Measurements from ENCODE around the gene LRRC8C. TPM values are rescaled to one million over a fixed set of nuclear protein-coding genes. Genes with fewer than 3 reads are reported as not detected.

The LRRC8C gene
- total RNA-seq, 1 donor: 2.2 TPM

DNA sequence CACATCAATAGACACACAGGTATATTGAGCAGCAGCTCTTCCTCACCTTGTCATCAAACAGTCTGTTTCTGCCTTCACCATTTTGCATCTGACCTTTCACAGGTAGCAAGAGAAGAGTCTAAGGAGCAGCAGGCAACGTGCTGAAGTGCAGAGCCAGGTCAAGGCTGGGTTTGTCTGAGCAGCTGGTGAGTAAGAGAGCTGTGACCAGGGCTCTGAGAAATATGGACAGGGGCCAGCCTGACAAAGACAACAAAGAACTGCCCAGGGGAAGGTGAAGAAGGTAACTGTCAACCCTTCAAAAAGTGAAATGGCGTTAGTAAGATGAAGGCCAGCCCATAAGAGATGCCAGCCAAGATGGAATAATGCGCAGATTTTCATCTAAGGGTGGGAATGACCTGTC is 129.0 kb downstream of the LRRC8C start:
- Histone ChIP-seq H3K4me1 (ENCODE audit: insufficient read depth, low read length) (peaks cover 6% of the 10 kb centered on the region), H3K36me3 (ENCODE audit: insufficient read depth, low read length) (no peaks in the 10 kb centered on the region), H3K4me2 (ENCODE audit: insufficient read depth, low read length) (peak overlapping the region; percentile 84), H3K27me3 (ENCODE audit: insufficient read depth, low read length) (no peaks in the 10 kb centered on the region), H3K27ac (ENCODE audit: low read depth, low read length) (no peak overlapping the region), H3K4me3 (ENCODE audit: insufficient read depth, low read length) (no peak overlapping the region), H2AFZ (ENCODE audit: low read length) (no peak overlapping the region), H3K9me3 (ENCODE audit: low read depth, low read length) (no peaks in the 10 kb centered on the region), H3K79me2 (ENCODE audit: insufficient read depth, low read length) (no peaks in the 10 kb centered on the region), H4K20me1 (ENCODE audit: insufficient read depth, low read length) (no peaks in the 10 kb centered on the region)
- no peak for DNase-seq (ENCODE audit: insufficient read length, low spot score, missing footprints)
- TF ChIP-seq, protein P1, sequence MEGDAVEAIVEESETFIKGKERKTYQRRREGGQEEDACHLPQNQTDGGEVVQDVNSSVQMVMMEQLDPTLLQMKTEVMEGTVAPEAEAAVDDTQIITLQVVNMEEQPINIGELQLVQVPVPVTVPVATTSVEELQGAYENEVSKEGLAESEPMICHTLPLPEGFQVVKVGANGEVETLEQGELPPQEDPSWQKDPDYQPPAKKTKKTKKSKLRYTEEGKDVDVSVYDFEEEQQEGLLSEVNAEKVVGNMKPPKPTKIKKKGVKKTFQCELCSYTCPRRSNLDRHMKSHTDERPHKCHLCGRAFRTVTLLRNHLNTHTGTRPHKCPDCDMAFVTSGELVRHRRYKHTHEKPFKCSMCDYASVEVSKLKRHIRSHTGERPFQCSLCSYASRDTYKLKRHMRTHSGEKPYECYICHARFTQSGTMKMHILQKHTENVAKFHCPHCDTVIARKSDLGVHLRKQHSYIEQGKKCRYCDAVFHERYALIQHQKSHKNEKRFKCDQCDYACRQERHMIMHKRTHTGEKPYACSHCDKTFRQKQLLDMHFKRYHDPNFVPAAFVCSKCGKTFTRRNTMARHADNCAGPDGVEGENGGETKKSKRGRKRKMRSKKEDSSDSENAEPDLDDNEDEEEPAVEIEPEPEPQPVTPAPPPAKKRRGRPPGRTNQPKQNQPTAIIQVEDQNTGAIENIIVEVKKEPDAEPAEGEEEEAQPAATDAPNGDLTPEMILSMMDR (IDR thresholded peaks at IDR 0.05; ENCODE audit: extremely low read depth, low read depth, low read length): no peak

DNA sequence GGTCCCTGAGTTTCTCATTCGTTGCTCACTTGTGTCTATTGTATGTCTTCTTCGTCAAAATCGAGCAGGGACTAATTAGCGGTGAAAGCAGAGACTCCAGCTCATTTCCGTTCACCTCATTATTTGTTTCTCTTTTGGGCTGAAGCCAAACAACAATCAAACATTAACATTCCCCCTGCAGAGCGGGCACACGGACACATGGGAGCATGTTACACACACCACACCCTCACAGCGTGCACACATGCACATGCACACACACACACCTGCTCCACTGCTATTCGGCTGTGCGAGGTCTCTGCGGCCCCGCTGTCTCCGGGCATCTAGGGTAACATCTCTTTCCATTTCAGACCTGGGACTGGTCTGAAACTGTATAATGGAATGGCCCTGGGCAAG is 129.5 kb downstream of the LRRC8C start:
- H2AFZ ChIP-seq (ENCODE audit: low read length): peak overlapping the region; percentile 91
- DNase-seq (ENCODE audit: insufficient read length, low spot score, missing footprints): no peak
- no peaks in the 10 kb centered on the region for H4K20me1 ChIP-seq (ENCODE audit: insufficient read depth, low read length)
- H3K79me2 ChIP-seq (ENCODE audit: insufficient read depth, low read length): no peaks in the 10 kb centered on the region
- TF ChIP-seq, protein P1 (IDR thresholded peaks at IDR 0.05; ENCODE audit: extremely low read depth, low read depth, low read length): no peak
- H3K4me3 ChIP-seq (ENCODE audit: insufficient read depth, low read length): peak overlapping the region; percentile 64
- peaks cover 6% of the 10 kb centered on the region for H3K4me1 ChIP-seq (ENCODE audit: insufficient read depth, low read length)
- H3K27ac ChIP-seq (ENCODE audit: low read depth, low read length): no peak overlapping the region
- no peaks in the 10 kb centered on the region for H3K36me3 ChIP-seq (ENCODE audit: insufficient read depth, low read length)
- H3K9me3 ChIP-seq (ENCODE audit: low read depth, low read length): no peaks in the 10 kb centered on the region
- H3K4me2 ChIP-seq (ENCODE audit: insufficient read depth, low read length): peak overlapping the region; percentile 84
- no peaks in the 10 kb centered on the region for H3K27me3 ChIP-seq (ENCODE audit: insufficient read depth, low read length)

GRCh38 chr1:89762779-89763648 is 130.1 kb downstream of the LRRC8C start:
- peak overlapping the region; percentile 84 for H3K4me2 ChIP-seq (ENCODE audit: insufficient read depth, low read length)
- peak overlapping the region; percentile 64 for H3K4me3 ChIP-seq (ENCODE audit: insufficient read depth, low read length)
- H3K9me3 ChIP-seq (ENCODE audit: low read depth, low read length): no peaks in the 10 kb centered on the region
- peak; percentile 92 for DNase-seq (ENCODE audit: insufficient read length, low spot score, missing footprints)
- peak overlapping the region; percentile 91 for H2AFZ ChIP-seq (ENCODE audit: low read length)
- no peaks in the 10 kb centered on the region for H3K27me3 ChIP-seq (ENCODE audit: insufficient read depth, low read length)
- H3K27ac ChIP-seq (ENCODE audit: low read depth, low read length): no peak overlapping the region
- no peaks in the 10 kb centered on the region for H3K36me3 ChIP-seq (ENCODE audit: insufficient read depth, low read length)
- H3K79me2 ChIP-seq (ENCODE audit: insufficient read depth, low read length): no peaks in the 10 kb centered on the region
- TF ChIP-seq, protein P1 (IDR thresholded peaks at IDR 0.05; ENCODE audit: extremely low read depth, low read depth, low read length): peak; percentile 98
- no peaks in the 10 kb centered on the region for H4K20me1 ChIP-seq (ENCODE audit: insufficient read depth, low read length)
- peaks cover 6% of the 10 kb centered on the region for H3K4me1 ChIP-seq (ENCODE audit: insufficient read depth, low read length)

DNA sequence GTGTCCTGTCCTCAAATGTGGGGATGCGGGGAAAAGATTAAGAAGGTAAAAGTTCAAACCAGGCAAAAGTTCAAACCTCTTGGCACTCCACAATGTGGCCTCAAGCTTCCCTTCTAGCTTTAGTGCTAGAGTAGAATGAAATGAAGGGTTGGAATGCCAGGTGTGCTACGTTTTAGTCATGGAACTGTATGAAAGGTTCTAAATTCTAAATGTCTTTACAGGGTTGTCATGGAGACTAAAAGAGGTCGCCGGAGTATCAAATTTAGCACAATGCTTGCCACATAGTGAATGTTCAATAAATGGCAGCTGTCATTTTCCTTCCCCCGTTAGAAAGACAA is 130.7 kb downstream of the LRRC8C start:
- Histone ChIP-seq H3K4me2 (ENCODE audit: insufficient read depth, low read length) (peak overlapping the region; percentile 84), H3K27ac (ENCODE audit: low read depth, low read length) (no peak overlapping the region), H3K4me1 (ENCODE audit: insufficient read depth, low read length) (peaks cover 6% of the 10 kb centered on the region), H2AFZ (ENCODE audit: low read length) (peak overlapping the region; percentile 91), H3K4me3 (ENCODE audit: insufficient read depth, low read length) (peak overlapping the region; percentile 64), H3K27me3 (ENCODE audit: insufficient read depth, low read length) (no peaks in the 10 kb centered on the region), H3K79me2 (ENCODE audit: insufficient read depth, low read length) (no peaks in the 10 kb centered on the region), H3K36me3 (ENCODE audit: insufficient read depth, low read length) (no peaks in the 10 kb centered on the region), H3K9me3 (ENCODE audit: low read depth, low read length) (no peaks in the 10 kb centered on the region), H4K20me1 (ENCODE audit: insufficient read depth, low read length) (no peaks in the 10 kb centered on the region)
- TF ChIP-seq, protein P1 (IDR thresholded peaks at IDR 0.05; ENCODE audit: extremely low read depth, low read depth, low read length): no peak
- no peak for DNase-seq (ENCODE audit: insufficient read length, low spot score, missing footprints)

All from osteoblast (primary cell).